T-helper 1 cell treated with Interleukin-12 subunit alpha and Interleukin-12 subunit beta and Interleukin-4 antibody, amounts not matched to agents 30 μg/mL and 1 μg/mL, for 36 hours (primary cell): ENCODE results near the gene MARCHF2.
"Not testable (repeated sequence)": the region's sequence is repeated elsewhere in the genome, so short reads cannot be mapped to it uniquely, and the experiment has no call there.

Experiments
- H3K27ac Mint-ChIP-seq: one replicate; pipeline ENCODE4 v1.8.0; 2021; ENCODE audit warnings: mild to moderate bottlenecking, mixed read lengths
- H3K27me3 Mint-ChIP-seq: one replicate; pipeline ENCODE4 v1.8.0; 2021; ENCODE audit warnings: low read depth, mixed read lengths
- H3K36me3 Mint-ChIP-seq: one replicate; pipeline ENCODE4 v1.8.0; 2021; ENCODE audit warnings: low read depth, mixed read lengths
- H3K4me1 Mint-ChIP-seq: one replicate; pipeline ENCODE4 v1.8.0; 2021; ENCODE audit warnings: low read depth, mixed read lengths
- H3K4me3 Mint-ChIP-seq: one replicate; pipeline ENCODE4 v1.8.0; 2021; ENCODE audit warnings: mild to moderate bottlenecking, moderate library complexity, mixed read lengths
- H3K9me3 Mint-ChIP-seq: one replicate; pipeline ENCODE4 v1.8.0; 2021; ENCODE audit warnings: mixed read lengths

The MARCHF2 gene, protein sequence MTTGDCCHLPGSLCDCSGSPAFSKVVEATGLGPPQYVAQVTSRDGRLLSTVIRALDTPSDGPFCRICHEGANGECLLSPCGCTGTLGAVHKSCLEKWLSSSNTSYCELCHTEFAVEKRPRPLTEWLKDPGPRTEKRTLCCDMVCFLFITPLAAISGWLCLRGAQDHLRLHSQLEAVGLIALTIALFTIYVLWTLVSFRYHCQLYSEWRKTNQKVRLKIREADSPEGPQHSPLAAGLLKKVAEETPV

DNA sequence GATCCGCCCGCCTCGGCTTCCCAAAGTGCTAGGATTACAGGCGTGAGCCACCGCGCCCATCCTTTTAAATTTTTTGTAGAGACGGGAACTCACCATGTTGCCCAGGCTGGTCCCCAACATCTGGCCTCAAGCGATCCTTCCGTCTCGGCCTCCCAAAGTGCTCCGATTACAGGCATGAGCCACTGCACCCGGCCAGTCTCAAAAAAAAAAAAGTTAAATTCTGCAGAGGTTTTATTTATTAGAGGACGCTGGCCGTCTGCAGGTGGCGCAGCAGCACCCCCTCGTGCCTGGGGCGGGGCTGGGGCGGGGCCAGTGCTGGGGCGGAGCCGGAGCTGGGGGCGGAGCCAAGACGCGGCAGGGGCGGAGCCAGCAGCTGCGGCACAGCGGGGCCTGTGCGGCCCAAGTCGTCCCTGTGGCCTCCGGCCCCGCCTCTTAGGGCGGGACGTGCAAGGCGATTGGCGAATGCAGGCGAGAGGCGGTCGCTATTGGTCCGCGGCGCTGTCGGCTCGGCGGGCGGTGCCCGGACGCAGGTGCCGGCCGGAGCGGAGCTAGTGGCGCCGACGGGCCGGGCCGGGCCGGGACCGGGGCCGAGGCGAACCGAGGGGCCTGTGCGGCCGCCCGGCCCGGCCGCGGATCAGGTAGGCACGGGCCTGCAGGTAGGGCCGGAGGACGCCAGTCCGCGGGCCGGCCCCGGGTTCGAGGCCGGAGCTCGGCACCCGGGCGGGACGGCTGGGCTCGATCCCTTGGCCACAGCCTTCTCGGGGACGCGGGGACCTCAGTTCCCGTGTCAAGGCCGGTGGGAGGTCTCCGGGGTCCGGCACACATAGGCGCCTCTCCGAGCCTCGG lies at the start of gene MARCHF2:
Gene MARCHF2, plus strand, starts transcription at position 523 of the 846 bp plus-strand sequence. CDS start 8,536 bp downstream, outside the sequence.
- Mint-ChIP-seq H3K4me3 (peak within 1 kb of the TSS; percentile 60), H3K36me3 (no peaks in the 10 kb centered on the region), H3K27me3 (no peaks in the 10 kb centered on the region), H3K27ac (peak within 1 kb of the TSS; percentile 2), H3K4me1 (peaks cover 8% of the 10 kb centered on the region), H3K9me3 (no peaks in the 10 kb centered on the region)

DNA sequence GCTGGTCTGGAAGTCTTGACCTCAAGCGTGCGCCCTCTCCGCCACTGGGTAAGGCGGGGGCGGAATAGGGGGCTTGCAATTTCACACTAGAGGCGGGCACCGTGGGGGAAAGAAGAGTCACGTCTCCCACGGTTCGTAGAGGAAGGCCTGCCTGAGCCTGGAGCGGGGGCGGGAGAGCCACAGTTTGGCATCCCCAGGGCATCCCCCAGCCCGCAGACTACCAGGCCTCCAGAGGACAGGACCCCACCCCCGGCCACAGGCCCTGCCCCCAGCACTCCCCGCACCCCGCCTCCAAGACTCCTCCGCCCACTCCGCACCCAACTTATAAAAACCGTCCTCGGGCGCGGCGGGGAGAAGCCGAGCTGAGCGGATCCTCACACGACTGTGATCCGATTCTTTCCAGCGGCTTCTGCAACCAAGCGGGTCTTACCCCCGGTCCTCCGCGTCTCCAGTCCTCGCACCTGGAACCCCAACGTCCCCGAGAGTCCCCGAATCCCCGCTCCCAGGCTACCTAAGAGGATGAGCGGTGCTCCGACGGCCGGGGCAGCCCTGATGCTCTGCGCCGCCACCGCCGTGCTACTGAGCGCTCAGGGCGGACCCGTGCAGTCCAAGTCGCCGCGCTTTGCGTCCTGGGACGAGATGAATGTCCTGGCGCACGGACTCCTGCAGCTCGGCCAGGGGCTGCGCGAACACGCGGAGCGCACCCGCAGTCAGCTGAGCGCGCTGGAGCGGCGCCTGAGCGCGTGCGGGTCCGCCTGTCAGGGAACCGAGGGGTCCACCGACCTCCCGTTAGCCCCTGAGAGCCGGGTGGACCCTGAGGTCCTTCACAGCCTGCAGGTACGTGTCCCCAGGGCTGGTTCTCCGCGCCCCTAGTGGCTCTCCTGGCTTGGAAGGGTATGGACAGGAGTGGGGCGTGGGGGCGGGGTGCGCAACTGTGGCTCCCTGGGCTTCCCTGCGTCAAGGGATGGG lies 49.0 kb upstream of the MARCHF2 start, which contains the start of gene ANGPTL4:
Gene ANGPTL4, plus strand, starts transcription at position 353 of the 969 bp plus-strand sequence. Its CDS starts 167 bp downstream, at position 520.
- H3K4me1 Mint-ChIP-seq: peaks cover 14% of the 10 kb centered on the region
- H3K27me3 Mint-ChIP-seq: peaks cover 43% of the 10 kb centered on the region
- no peaks in the 10 kb centered on the region for H3K9me3 Mint-ChIP-seq
- peak within 1 kb of the TSS; percentile 68 for H3K27ac Mint-ChIP-seq
- H3K4me3 Mint-ChIP-seq: peak within 1 kb of the TSS; percentile 91
- no peaks in the 10 kb centered on the region for H3K36me3 Mint-ChIP-seq

DNA sequence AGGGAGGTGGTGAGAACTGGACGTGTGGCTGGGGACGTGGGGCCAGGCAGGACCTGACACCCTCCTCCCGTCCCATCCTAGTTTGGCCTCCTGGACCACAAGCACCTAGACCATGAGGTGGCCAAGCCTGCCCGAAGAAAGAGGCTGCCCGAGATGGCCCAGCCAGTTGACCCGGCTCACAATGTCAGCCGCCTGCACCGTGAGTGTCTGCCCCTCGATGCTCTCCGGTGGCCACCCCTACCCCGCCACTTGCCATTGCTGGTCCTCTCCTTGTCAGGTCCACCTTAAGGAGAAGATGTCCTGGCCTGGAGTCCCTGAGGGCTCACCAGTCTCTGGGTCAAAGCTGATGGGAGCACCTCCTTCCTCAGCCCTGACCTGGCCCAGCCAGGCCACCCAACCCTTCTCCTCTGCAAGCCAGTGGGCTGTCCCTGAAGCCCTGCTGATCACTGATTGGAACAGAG lies 47.0 kb upstream of the MARCHF2 start:
- Mint-ChIP-seq H3K27me3 (peaks cover 43% of the 10 kb centered on the region), H3K9me3 (no peaks in the 10 kb centered on the region), H3K4me1 (peaks cover 14% of the 10 kb centered on the region), H3K36me3 (no peaks in the 10 kb centered on the region), H3K4me3 (no peak overlapping the region), H3K27ac (no peak overlapping the region)

DNA sequence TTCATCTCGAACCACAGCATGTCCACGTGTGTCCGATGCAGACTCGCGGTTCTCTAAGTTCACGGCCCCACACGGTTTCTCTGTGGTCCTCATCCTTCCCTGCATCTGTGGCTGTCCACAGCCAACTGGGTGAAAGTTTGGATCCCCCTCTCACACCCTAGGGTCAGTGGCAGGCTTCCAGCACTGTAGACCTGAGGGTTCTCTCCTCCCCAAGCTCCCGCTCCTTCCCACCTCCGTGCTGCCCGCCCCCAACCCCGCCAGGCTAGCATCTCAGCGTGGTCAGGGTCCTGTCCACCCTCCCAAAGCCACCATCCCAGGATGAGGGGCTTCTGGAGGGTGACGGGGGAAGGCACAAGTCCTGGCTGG lies 46.2 kb upstream of the MARCHF2 start:
- H3K9me3 Mint-ChIP-seq: no peaks in the 10 kb centered on the region
- H3K36me3 Mint-ChIP-seq: no peaks in the 10 kb centered on the region
- H3K27me3 Mint-ChIP-seq: peaks cover 43% of the 10 kb centered on the region
- H3K27ac Mint-ChIP-seq: no peak overlapping the region
- no peak overlapping the region for H3K4me3 Mint-ChIP-seq
- peaks cover 15% of the 10 kb centered on the region for H3K4me1 Mint-ChIP-seq

DNA sequence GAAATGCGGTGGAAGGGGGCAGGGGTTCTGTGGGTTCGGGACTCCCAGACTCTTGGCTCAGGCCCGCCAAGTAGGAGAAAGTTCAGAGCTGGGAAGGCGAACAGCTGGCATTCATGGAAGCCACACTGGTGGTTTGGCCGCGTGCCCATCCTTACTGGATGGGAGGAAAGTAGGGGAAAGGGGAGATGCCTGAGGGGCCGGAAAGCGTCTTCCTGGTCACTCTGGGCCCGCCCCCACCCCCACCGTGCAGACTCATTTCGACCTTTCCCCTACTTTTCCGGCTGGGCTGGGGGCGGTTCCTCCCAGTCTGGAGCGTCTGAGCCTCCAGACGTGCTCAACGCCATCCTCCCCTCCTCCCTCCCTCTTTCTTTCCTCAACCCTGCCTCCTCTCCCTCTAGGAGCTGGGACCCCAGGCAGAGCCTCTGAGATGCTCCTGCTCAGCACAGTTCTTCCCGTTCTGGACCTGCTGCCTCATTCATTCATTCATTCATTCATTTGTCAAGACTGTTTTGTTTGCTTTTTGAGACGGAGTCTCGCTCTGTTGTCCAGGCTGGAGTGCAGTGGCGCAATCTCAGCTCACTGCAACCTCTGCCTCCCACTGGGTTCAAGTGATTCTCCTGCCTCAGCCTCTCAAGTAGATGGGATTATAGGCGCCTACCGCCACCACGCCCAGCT lies 45.6 kb upstream of the MARCHF2 start:
- H3K27me3 Mint-ChIP-seq: peaks cover 39% of the 10 kb centered on the region
- no peaks in the 10 kb centered on the region for H3K9me3 Mint-ChIP-seq
- peaks cover 13% of the 10 kb centered on the region for H3K4me1 Mint-ChIP-seq
- H3K4me3 Mint-ChIP-seq: no peak overlapping the region
- no peak overlapping the region for H3K27ac Mint-ChIP-seq
- no peaks in the 10 kb centered on the region for H3K36me3 Mint-ChIP-seq

DNA sequence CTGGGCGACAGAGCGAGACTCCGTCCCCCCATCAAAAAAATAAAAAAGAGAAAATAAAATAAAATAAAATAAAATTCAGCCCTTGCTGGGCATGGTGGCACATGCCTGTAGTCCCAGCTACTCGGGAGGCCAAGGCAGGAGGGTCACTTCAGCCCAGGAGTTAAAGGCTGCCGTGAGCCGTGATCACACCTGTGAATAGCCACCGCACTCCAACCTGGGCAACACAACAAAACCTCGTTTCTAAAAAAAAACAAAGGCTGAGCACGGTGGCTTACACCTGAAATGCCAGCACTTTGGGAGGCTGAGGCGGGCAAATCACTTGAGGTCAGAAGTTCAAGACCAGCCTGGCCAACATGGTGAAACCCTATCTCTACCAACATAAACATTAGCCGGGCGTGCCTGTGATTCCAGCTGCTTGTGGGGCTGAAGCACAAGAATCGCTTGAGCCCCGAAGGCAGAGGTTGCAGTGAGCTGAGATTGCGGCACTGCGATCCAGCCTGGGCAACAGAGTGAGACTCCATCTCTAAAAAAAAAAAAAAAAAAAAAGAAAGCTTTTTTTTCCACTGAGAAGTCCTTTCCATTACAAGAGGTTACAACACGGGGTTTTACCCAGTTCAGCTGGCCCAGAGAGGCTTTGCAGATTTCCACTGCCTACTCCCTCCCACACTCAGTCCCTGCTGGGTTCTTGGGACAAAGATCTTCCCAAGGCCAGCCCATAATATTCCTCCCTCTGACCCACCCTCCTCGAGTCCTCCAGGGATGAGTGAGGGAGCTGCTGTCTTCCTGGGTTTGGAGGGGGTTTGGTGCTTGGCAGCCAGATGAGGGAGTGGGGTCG lies 42.7 kb upstream of the MARCHF2 start:
- H3K27ac Mint-ChIP-seq: no peak overlapping the region
- H3K36me3 Mint-ChIP-seq: no peaks in the 10 kb centered on the region
- H3K27me3 Mint-ChIP-seq: peaks cover 22% of the 10 kb centered on the region
- H3K4me1 Mint-ChIP-seq: peaks cover 5% of the 10 kb centered on the region
- no peaks in the 10 kb centered on the region for H3K9me3 Mint-ChIP-seq
- no peak overlapping the region for H3K4me3 Mint-ChIP-seq

DNA sequence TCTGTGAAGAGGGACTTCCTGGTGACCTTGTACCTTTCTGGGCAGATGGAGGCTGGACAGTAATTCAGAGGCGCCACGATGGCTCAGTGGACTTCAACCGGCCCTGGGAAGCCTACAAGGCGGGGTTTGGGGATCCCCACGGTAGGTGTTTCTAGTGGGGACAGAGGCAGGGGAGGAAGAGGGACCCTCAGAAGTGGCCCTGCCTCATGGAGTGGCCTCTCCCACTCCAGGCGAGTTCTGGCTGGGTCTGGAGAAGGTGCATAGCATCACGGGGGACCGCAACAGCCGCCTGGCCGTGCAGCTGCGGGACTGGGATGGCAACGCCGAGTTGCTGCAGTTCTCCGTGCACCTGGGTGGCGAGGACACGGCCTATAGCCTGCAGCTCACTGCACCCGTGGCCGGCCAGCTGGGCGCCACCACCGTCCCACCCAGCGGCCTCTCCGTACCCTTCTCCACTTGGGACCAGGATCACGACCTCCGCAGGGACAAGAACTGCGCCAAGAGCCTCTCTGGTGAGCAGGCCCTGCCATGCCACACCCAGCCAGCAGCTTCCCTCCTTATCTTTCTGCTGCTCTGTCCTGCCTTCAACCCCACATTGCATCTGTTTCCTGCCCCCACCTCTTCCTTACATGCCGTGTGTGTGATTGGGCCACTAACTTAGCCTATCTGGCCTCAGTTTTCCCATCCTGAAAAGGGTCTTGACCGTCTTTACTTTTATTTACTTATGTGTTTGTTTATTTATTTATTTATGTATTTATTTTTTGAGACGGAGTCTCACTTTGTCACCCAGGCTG lies 41.9 kb upstream of the MARCHF2 start:
- Mint-ChIP-seq H3K9me3 (no peaks in the 10 kb centered on the region), H3K36me3 (no peaks in the 10 kb centered on the region), H3K4me1 (peaks cover 5% of the 10 kb centered on the region), H3K27me3 (peaks cover 15% of the 10 kb centered on the region), H3K27ac (no peak overlapping the region), H3K4me3 (no peak overlapping the region)

DNA sequence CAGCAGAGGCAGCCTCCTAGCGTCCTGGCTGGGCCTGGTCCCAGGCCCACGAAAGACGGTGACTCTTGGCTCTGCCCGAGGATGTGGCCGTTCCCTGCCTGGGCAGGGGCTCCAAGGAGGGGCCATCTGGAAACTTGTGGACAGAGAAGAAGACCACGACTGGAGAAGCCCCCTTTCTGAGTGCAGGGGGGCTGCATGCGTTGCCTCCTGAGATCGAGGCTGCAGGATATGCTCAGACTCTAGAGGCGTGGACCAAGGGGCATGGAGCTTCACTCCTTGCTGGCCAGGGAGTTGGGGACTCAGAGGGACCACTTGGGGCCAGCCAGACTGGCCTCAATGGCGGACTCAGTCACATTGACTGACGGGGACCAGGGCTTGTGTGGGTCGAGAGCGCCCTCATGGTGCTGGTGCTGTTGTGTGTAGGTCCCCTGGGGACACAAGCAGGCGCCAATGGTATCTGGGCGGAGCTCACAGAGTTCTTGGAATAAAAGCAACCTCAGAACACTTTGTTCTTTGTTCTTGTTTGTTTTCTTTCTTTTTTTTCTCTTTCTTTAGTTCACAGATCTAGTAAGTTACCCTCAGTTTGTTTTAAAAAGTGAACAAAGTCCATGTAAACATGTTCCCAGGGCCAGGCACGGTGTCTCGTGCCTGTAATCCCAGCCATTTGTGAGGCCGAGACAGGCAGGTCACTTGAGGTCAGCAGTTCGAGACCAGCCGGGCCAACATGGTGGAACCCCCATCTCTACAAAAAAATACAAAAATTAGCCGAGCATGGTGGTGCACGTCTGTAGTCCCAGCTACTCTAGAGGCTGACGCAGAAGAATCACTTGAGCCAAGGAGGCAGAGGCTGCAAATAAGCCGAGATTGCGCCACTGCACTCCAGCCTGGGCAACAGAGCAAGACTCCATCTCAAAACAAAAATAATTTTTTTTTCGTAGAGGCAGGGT lies 39.0 kb upstream of the MARCHF2 start:
- Mint-ChIP-seq H3K4me3 (no peak overlapping the region), H3K36me3 (no peaks in the 10 kb centered on the region), H3K4me1 (peaks cover 8% of the 10 kb centered on the region)

DNA sequence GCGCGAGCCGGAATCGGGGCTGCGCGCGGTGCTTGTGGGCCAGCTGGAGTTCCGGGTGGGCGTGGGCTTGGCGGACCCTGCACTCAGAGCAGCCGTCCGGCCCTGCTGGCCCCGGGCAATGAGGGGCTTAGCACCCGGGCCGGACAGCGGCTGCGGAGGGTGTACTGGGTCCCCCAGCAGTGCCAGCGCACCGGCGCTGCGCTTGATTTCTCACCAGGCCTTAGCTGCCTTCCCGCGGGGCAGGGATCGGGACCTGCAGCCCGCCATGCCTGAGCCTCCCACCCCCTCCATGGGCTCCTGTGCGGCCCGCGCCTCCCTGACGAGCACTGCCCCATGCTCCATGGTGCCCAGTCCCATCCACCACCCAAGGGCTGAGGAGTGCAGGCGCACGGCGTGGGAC lies 37.3 kb upstream of the MARCHF2 start:
- not testable (repeated sequence) for H3K4me3 Mint-ChIP-seq, H3K27me3 Mint-ChIP-seq, H3K9me3 Mint-ChIP-seq, H3K27ac Mint-ChIP-seq, H3K36me3 Mint-ChIP-seq, H3K4me1 Mint-ChIP-seq

More for the DNA sequence above, 39.0 kb upstream of the MARCHF2 start:
- Mint-ChIP-seq H3K27ac (no peak overlapping the region), H3K27me3 (no peaks in the 10 kb centered on the region), H3K9me3 (no peaks in the 10 kb centered on the region)

DNA sequence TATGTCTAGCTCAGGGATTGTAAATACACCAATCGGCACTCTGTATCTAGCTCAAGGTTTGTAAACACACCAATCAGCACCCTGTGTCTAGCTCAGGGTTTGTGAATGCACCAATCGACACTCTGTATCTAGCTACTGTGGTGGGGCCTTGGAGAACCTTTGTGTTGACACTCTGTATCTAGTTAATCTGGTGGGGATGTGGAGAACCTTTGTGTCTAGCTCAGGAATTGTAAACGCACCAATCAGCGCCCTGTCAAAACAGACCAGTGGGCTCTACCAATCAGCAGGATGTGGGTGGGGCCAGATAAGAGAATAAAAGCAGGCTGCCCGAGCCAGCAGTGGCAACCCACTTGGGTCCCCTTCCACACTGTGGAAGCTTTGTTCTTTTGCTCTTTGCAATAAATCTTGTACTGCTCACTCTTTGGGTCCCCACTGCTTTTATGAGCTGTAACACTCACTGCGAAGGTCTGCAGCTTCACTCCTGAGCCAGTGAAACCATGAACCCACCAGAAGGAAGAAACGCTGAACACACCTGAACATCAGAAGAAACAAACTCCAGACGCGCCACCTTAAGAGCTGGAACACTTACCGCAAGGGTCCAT lies 36.6 kb upstream of the MARCHF2 start:
- H3K27ac Mint-ChIP-seq, H3K4me3 Mint-ChIP-seq, H3K4me1 Mint-ChIP-seq, H3K36me3 Mint-ChIP-seq, H3K9me3 Mint-ChIP-seq, H3K27me3 Mint-ChIP-seq: not testable (repeated sequence)

DNA sequence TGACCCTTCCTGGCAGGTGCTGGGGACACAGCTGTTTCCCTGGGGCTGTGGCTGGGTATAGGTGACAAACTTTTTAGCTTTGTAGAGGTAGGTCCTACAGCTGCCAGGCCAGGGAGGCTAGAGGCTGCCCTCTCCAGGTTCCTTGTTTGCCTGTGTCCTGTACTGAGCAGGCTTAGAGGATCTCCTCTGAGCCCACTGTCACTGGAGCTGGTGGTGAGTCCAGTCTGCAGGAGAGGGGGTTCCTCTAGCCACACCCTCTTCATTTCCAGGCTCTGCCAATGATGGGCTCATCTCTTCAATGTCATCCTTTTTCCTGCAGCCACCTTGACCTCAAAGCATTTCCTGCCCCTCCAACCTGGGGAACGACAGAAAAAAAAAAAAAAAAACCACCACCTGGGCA lies 35.5 kb upstream of the MARCHF2 start:
- H3K4me1 Mint-ChIP-seq: peaks cover 6% of the 10 kb centered on the region
- H3K9me3 Mint-ChIP-seq: no peaks in the 10 kb centered on the region
- no peak overlapping the region for H3K4me3 Mint-ChIP-seq
- H3K27me3 Mint-ChIP-seq: no peaks in the 10 kb centered on the region
- H3K36me3 Mint-ChIP-seq: no peaks in the 10 kb centered on the region
- no peak overlapping the region for H3K27ac Mint-ChIP-seq
